Measurements from ENCODE around the gene EMSY.

GRCh38 chr11:76588455-76589325 lies 143.9 kb downstream of the EMSY start:
- TF ChIP-seq KLF13 (CRISPR knock-in tag; IDR thresholded peaks at IDR 0.05) (no peak), ZNF138 (CRISPR knock-in tag; IDR thresholded peaks at IDR 0.05; ENCODE audit: low read depth) (no peak), HNF4A (CRISPR knock-in tag; IDR thresholded peaks at IDR 0.05) (no peak), HCFC1 (IDR thresholded peaks at IDR 0.05; ENCODE audit: low read depth, low read length) (no peak), HDAC2 (CRISPR knock-in tag; IDR thresholded peaks at IDR 0.05) (no peak), GABPA (IDR thresholded peaks at IDR 0.05; ENCODE audit: low read depth, low read length) (no peak), GABPA (CRISPR knock-in tag; IDR thresholded peaks at IDR 0.05; ENCODE audit: low read depth) (no peak), FOXO1 (CRISPR knock-in tag; IDR thresholded peaks at IDR 0.05) (no peak), FIP1L1 (IDR thresholded peaks at IDR 0.05; ENCODE audit: borderline replicate concordance, insufficient read depth, low read depth, low read length) (no peak)
